Vagina (tissue), 2 donors: ENCODE measurements around the gene RTL9.

Experiments used
- POLR2A ChIP-seq, 2 donors: fragments of 450-650 bp; IDR thresholded peaks; one replicate each; pipeline ENCODE4 v1.6.1; 2017; ENCODE audit warnings: antibody characterized with exemption in 2 of 2, mild to moderate bottlenecking in 2 of 2, moderate library complexity in 2 of 2
- TF ChIP-seq, protein P1 (sequence below), 3 experiments: fragments of 450-650 bp in 2 of 3; fragments of 200-600 bp in 1 of 3; sonication (generic) in 1 of 3; IDR thresholded peaks; one replicate each; pipeline ENCODE4 v1.5.1; 2017 to 2019; ENCODE audit warnings: antibody characterized with exemption in 3 of 3, mild to moderate bottlenecking in 2 of 3, moderate library complexity in 2 of 3

DNA sequence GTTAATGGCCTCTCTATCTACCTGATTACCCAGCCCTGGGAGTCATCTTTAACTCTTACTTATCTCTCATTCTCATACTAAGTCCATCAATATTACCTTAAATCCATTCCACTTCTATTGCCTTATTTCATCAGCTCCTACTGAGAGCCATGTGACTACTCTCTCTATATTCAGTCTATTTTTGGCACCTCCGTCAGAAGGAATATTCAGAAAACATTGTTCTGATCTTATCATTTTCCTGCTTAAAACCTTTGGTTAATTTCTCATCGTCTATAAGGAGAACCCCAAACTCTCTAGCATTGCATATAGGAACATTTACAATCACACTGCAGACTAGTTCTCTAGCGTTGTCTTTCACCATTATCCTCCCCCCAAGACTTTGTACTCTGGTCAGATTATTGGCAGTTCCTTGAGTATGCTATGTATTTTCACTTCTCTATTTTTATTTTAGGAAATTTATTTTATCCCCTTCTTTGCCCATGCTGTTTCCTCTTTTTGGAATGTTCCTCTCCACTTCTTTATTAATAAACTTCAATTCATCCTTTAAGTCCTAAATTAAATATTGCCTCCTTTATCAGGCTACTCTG is 27.1 kb upstream of the RTL9 start:
- TF ChIP-seq, protein P1, sequence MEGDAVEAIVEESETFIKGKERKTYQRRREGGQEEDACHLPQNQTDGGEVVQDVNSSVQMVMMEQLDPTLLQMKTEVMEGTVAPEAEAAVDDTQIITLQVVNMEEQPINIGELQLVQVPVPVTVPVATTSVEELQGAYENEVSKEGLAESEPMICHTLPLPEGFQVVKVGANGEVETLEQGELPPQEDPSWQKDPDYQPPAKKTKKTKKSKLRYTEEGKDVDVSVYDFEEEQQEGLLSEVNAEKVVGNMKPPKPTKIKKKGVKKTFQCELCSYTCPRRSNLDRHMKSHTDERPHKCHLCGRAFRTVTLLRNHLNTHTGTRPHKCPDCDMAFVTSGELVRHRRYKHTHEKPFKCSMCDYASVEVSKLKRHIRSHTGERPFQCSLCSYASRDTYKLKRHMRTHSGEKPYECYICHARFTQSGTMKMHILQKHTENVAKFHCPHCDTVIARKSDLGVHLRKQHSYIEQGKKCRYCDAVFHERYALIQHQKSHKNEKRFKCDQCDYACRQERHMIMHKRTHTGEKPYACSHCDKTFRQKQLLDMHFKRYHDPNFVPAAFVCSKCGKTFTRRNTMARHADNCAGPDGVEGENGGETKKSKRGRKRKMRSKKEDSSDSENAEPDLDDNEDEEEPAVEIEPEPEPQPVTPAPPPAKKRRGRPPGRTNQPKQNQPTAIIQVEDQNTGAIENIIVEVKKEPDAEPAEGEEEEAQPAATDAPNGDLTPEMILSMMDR (IDR thresholded peaks at IDR 0.05), result no peak
- no peak for TF ChIP-seq POLR2A (IDR thresholded peaks at IDR 0.05)
